Muscle layer of colon (tissue), 2 donors: ENCODE measurements around the gene LRCH4.
"Not testable (repeated sequence)": the region's sequence is repeated elsewhere in the genome, so short reads cannot be mapped to it uniquely, and the experiment has no call there.

Source experiments
- H3K27ac ChIP-seq: one replicate; pipeline ENCODE4 v1.7.0; 2013; ENCODE audit warnings: low read depth, mild to moderate bottlenecking, low read length, moderate library complexity
- H3K27me3 ChIP-seq, 2 donors: one replicate each; pipeline ENCODE4 v1.7.0; 2013; ENCODE audit warnings: low read length in 2 of 2, mild to moderate bottlenecking in 2 of 2; ENCODE audit not compliant: insufficient read depth in 2 of 2, control insufficient read depth in 1 of 2
- H3K36me3 ChIP-seq: one replicate; pipeline ENCODE4 v1.7.0; 2013; ENCODE audit warnings: mild to moderate bottlenecking, low read length; ENCODE audit not compliant: insufficient read depth
- H3K4me1 ChIP-seq: one replicate; pipeline ENCODE4 v1.7.0; 2013; ENCODE audit warnings: mild to moderate bottlenecking, low read length; ENCODE audit not compliant: insufficient read depth
- H3K4me3 ChIP-seq, 2 donors: one replicate each; pipeline ENCODE4 v1.7.0; 2013; ENCODE audit warnings: low read length in 2 of 2, low read depth in 1 of 2, mild to moderate bottlenecking in 1 of 2, moderate library complexity in 1 of 2
- H3K9ac ChIP-seq: one replicate; pipeline ENCODE4 v1.7.0; 2013; ENCODE audit warnings: low read length
- H3K9me3 ChIP-seq: one replicate; pipeline ENCODE4 v1.7.0; 2013; ENCODE audit warnings: mild to moderate bottlenecking, low read length
- donor health status: abdominal sarcoma.
- donor health status: Adenocarcinoma of cecum.

LRCH4 gene

DNA sequence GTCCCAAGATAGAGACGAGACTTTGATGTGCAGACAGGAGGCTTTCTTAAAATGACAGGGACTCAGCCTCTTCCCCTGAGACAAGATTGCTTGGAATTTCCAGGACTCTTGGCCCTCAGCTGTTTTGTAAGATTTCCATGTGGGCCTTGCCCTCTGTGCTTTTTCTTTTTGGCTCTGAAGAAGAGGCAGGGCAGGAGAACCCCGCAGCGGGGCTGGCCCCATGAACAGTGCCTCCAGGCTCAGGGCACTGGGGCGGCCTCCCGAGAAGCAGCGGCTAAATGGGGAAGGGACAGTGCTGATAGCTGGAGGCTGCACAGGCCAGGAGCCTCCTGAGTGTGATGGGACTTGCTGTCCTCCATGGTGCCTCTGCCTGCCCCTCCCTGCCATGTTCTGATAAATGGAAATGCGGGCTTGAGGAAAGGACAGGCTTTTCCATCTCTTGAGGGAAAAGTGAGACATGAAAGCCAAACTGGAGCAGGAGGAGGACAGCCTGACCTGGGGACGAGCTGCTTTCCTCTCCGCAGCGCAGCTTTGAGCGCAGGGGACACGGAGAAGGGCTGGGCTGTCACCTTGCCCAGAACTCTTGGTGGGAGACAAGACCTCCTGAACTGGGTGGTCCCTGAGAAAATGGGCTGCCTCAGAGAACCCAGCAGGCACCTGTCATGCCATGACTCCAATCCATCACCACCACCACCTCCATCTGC lies 24.3 kb downstream of the LRCH4 start:
- no peaks in the 10 kb centered on the region for H3K9me3 ChIP-seq
- peaks cover under 1% of the 10 kb centered on the region for H3K36me3 ChIP-seq
- no peak overlapping the region for H3K4me3 ChIP-seq
- H3K27me3 ChIP-seq = no peaks in the 10 kb centered on the region
- no peak overlapping the region for H3K9ac ChIP-seq
- peaks cover 7% of the 10 kb centered on the region for H3K4me1 ChIP-seq
- no peak overlapping the region for H3K27ac ChIP-seq

DNA sequence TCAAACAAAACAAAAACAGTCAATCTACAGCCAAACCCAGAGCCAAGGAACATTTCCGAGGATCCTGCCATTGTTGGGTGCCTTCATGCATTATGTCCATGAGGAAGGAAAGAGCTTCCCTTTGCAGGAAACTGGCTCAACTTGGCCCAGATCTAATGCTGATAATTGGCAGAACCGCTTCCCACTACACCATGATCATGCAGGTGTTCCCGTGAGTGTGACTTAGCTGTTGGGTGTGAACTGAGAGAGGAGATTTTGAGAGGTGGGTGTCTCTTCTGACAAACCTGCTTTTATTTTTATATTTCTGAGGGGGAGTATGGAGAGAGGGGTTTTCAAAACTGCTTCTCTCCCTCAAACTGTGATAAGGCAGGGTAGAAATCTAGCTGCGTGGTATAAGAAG lies 26.8 kb downstream of the LRCH4 start:
- Histone ChIP-seq H3K4me3 (no peak overlapping the region), H3K9me3 (no peaks in the 10 kb centered on the region), H3K9ac (no peak overlapping the region), H3K4me1 (peaks cover 7% of the 10 kb centered on the region), H3K36me3 (peaks cover 17% of the 10 kb centered on the region), H3K27me3 (no peaks in the 10 kb centered on the region), H3K27ac (no peak overlapping the region)

DNA sequence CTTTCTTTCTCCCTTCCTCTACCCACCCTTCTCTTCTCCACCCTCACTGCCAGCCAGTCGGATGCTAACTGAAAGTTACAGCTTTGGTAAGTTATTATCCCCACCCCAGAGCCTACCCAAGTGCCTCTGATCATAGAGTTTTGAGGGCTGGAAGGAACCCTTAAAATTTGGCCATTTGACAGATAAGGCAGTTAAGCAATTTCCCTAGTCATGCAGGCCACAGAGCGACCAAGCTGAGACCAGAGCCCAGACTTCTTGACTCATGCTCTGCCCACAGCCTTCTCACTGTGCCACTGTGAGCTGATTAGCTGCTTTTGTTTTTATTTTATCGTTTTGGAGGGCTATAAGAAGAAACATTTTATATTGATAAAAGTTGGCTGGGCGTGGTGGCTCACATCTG lies 29.4 kb downstream of the LRCH4 start:
- Histone ChIP-seq H3K27me3 (no peaks in the 10 kb centered on the region), H3K27ac (no peak overlapping the region), H3K4me1 (no peaks in the 10 kb centered on the region), H3K36me3 (peaks cover 36% of the 10 kb centered on the region), H3K9ac (no peak overlapping the region), H3K9me3 (no peaks in the 10 kb centered on the region), H3K4me3 (no peak overlapping the region)

DNA sequence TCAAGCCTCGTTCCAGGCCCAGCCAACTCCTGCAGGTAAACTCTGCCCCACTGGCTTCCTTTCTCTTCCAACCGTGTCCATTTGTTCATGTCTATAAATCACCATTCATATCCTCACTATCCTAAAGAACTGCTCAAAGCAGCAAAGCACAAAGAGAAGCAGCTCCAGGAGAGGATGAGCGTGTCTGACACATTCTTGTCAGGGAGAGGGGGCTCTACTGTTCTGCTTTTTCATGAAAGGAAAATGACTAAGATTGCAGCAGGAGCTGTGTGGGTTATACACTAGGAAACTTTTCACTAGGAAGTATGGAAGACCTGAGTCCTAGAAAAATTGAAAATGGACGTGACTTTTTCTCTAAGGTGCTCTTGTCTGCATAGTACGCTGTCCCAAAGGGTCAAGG lies 30.2 kb downstream of the LRCH4 start:
- Histone ChIP-seq H3K9ac (no peak overlapping the region), H3K36me3 (peaks cover 36% of the 10 kb centered on the region)

DNA sequence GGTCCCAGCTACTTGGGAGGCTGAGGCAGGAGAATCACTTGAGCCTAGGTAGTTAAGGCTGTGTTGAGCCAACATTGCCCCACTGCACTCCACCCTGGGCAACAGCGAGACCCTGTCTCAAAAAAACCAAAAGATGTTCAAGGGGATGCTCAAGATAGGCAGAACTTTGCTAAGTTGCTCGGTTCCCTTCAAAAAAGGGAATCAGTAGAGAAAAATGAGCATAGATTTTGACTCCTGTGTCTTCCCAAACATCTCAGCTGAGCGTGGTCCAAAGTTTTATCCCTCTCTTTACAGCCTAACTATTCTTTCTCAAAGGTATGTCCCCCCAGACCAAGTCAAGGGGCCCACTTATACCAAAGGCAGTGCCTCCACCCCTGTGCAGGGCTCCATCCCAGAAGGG lies 32.9 kb downstream of the LRCH4 start:
- H3K27me3 ChIP-seq = no peaks in the 10 kb centered on the region
- no peak overlapping the region for H3K27ac ChIP-seq
- H3K4me1 ChIP-seq = peaks cover 2% of the 10 kb centered on the region
- H3K9me3 ChIP-seq = no peaks in the 10 kb centered on the region
- H3K9ac ChIP-seq = no peak overlapping the region
- H3K36me3 ChIP-seq = peaks cover 36% of the 10 kb centered on the region
- no peak overlapping the region for H3K4me3 ChIP-seq

More for the DNA sequence above, 30.2 kb downstream of the LRCH4 start:
- Histone ChIP-seq H3K27ac (no peak overlapping the region), H3K9me3 (no peaks in the 10 kb centered on the region), H3K4me3 (no peak overlapping the region), H3K4me1 (no peaks in the 10 kb centered on the region), H3K27me3 (no peaks in the 10 kb centered on the region)

DNA sequence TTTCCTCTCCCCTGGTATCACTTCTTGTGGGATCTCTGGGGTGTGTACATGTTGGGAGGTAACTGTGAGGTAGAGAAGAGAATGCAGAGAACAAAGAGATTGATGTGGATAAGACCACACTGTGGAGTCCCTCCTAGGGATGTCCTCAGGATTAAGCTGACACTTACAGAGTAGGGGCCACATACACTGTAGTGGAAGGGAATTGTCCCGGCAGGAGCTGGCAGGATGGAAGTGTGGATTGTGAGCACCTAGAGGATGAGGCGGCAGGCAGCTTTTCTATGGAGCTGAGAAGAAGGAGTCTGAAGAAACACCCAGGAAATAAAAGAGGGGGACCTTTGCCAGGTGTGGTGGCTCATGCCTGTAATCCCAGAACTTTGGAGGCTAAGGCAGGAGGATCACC lies 33.4 kb downstream of the LRCH4 start:
- H3K9me3 ChIP-seq = no peaks in the 10 kb centered on the region
- H3K4me3 ChIP-seq = no peak overlapping the region
- H3K27me3 ChIP-seq = no peaks in the 10 kb centered on the region
- H3K4me1 ChIP-seq = peaks cover 7% of the 10 kb centered on the region
- no peak overlapping the region for H3K27ac ChIP-seq
- no peak overlapping the region for H3K9ac ChIP-seq
- H3K36me3 ChIP-seq = peaks cover 36% of the 10 kb centered on the region

DNA sequence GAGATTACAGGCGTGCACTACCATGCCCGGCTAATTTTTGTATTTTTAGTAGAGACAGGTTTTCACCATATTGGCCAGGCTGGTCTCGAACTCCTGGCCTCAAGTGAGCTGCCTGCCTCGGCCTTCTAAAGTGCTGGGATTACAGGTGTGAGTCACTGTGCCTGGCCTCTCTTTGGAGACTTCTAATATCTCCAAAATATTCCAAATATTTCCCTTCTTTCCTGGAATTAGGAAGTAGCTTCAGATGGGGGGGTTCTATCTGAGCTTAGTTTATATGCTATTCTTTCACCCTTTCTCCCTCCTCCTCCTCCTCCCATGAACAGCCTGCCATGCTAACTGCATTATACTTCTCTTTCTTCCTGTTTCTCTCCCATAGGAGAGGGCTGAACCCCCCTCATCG lies 37.5 kb downstream of the LRCH4 start:
- H3K9ac ChIP-seq, H3K4me3 ChIP-seq, H3K9me3 ChIP-seq, H3K27ac ChIP-seq, H3K27me3 ChIP-seq: not testable (repeated sequence)
- peaks cover 12% of the 10 kb centered on the region for H3K36me3 ChIP-seq
- peaks cover 36% of the 10 kb centered on the region for H3K4me1 ChIP-seq

DNA sequence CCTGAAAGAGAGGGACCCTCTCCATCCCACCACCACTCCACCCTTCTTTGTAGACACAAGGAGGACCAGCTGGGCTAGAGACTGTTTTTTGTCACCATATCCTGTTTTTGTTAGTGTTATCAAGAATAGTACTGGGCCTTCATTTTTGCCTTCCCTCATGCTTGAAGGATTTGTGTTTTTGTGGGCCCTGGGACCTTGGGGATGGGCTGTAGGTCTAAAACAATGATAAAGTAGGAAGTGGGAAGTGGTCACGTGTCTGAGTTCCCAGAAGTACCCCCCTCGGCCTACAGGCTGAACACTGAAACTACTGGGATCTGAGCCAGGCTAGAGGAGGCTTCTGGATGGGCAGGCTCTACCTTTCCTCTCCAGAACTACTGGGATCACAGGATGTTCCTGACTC lies 38.1 kb downstream of the LRCH4 start:
- Histone ChIP-seq H3K4me3 (no peak overlapping the region), H3K27ac (peak overlapping the region; percentile 68), H3K4me1 (peaks cover 36% of the 10 kb centered on the region), H3K9ac (no peak overlapping the region), H3K27me3 (no peaks in the 10 kb centered on the region), H3K9me3 (no peaks in the 10 kb centered on the region), H3K36me3 (peaks cover 6% of the 10 kb centered on the region)

DNA sequence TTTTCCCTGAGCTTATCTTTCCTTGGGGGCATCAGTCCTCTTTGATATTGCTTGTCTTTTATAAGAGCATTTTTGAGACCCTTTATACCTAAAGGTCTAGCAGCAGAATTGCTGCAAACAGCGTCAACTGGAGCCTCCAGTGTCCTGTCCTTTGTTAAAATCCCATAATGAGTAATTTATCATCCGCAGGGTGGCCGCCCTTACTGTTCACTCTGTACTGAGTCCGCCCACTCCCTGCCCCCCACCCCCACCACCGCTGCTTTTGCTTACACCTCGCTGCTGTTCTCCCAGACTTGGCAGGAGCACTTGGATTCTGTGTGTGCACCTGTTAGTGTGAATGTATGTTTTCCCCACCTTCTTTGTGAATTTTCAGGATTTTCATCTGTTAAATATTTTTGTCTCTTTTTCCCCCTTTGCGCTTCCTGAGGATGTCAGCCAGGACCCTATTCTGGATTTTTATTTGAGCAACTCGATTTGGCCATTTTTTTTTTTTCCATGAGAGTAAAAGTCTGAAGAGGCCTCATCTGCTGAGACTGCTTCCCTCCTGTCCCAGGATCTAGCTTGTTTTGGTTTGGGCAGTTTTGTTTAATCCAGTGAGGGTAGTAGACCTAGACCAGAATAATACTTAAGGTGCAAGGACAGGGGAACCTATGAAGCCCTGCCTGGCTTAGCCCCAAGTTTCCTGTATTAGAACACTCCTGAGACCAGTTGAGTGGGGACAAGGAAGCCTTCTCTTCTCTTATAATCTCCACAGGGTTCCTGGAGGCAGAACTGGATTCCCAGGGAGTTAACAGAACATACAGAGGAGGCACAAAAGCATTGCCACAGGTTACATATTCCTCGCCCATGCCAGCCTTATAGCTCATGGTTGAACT lies 38.8 kb downstream of the LRCH4 start:
- Histone ChIP-seq H3K27me3 (no peaks in the 10 kb centered on the region), H3K4me3 (peak overlapping the region in 1 of 2 donors; percentile 7), H3K36me3 (no peaks in the 10 kb centered on the region), H3K27ac (peak overlapping the region; percentile 90), H3K9me3 (no peaks in the 10 kb centered on the region), H3K9ac (peak overlapping the region; percentile 24), H3K4me1 (peaks cover 36% of the 10 kb centered on the region)

DNA sequence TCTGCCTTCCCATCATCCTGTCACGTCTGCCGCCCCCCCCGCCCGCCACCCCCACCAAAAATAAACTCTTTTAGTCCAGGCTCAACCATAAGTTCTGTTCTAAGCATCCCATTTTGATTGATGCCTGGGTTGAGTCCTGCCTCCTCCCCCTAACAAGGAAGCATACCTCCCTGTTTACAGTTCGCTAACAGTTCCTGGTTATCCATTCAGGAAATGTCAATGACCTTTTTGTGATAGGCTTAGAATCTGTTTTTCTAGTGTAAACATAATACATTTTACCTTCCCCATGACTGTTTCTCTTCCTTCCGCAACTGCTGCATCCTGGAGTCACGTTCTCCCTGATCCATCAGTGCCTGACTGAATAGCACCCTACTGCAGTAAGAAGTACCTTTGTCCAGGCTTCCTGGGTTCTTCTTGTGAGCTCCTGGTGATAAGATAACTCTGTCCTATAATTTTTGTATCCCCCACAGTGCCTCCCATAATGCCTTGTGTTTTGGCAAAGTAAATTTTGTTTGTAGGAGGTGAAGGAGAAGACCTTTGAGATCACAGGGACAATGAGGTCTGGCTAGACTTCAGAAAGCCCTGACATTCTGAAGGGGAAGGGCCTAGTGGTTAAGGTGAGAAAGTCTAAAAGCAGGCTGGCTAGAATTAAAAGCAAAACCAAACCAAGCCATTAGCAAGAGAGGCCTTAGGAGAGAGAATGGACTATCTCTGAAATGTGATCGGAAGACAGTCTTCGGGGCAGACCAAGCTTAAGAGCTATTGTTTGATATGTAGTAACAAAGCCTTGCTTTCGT lies 39.6 kb downstream of the LRCH4 start:
- H3K27me3 ChIP-seq = no peaks in the 10 kb centered on the region
- H3K4me3 ChIP-seq = peak overlapping the region in 1 of 2 donors; percentile 7
- H3K9me3 ChIP-seq = no peaks in the 10 kb centered on the region
- peak overlapping the region; percentile 90 for H3K27ac ChIP-seq
- H3K4me1 ChIP-seq = peaks cover 36% of the 10 kb centered on the region
- no peaks in the 10 kb centered on the region for H3K36me3 ChIP-seq
- no peak overlapping the region for H3K9ac ChIP-seq

DNA sequence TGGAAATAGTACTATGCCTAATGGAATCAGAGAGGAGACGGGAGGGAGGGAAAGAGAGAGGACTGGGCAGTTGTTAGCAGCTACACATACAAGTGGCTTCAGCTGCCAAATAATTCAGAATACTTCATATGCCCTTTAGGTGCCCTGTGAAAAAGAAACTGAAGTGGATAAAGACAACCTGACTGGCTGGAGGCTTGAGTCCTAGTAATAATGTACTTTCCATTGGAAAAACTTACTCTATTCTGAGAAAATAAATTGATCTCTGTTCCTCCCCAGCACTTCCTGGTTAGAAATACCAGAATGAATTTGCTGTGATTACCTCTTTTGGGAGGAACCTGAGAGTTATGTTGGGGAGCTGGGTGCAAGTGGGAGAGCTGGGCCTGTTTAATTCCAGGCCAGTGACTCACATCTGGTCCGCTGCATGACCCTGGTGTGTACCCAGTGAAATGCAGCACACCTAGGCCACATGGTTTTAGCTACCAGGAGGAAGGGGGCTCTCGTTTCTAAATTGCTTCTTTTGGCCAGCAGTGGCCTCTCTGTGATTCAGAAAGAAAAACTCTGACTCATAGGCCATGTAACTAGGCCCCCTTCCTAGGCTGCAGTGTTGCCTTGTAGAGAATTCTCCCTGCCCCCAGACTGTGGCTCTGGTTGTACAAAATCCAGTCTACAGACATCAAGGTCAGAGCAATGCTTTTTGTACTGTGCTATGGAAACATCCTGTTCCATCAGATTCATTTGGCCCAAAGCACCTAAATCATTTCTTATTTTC lies 40.4 kb downstream of the LRCH4 start:
- no peaks in the 10 kb centered on the region for H3K9me3 ChIP-seq
- H3K4me3 ChIP-seq = no peak overlapping the region
- H3K36me3 ChIP-seq = no peaks in the 10 kb centered on the region
- H3K9ac ChIP-seq = no peak overlapping the region
- H3K27me3 ChIP-seq = no peaks in the 10 kb centered on the region
- H3K27ac ChIP-seq = peak overlapping the region; percentile 90
- peaks cover 36% of the 10 kb centered on the region for H3K4me1 ChIP-seq
